Stimulated activated CD4-positive, alpha-beta T cell treated with anti-CD3 and anti-CD28 coated beads, Interleukin-4, amount 100 ng/mL, for 48 hours (primary cell): ENCODE results near the gene MBIP.
A peak's percentile ranks its signal among the peaks of the same experiment; 100 is the strongest.

Source experiments
- DNase-seq, 2 donors: peaks; one replicate each; pipeline ENCODE4 v3.0.0-alpha.2; 2020; ENCODE audit warnings: low read depth in 2 of 2

MBIP gene

GRCh38 chr14:36313206-36313605, 7.2 kb downstream of the MBIP start:
- DNase-seq: no peak

GRCh38 chr14:36306836-36307235, 13.6 kb downstream of the MBIP start:
- DNase-seq: no peak

- DNase-seq: no peak
Measured at GRCh38 chr14:36304895-36305294, 15.5 kb downstream of the MBIP start.

- DNase-seq: no peak
Measured at GRCh38 chr14:36303960-36304359, 16.5 kb downstream of the MBIP start.

- DNase-seq: no peak
Measured at GRCh38 chr14:36302823-36303222, 17.6 kb downstream of the MBIP start.

- DNase-seq: no peak
Measured at GRCh38 chr14:36301159-36301558, 19.3 kb downstream of the MBIP start.

GRCh38 chr14:36300337-36300736, 20.1 kb downstream of the MBIP start:
- DNase-seq: no peak

- no peak for DNase-seq
Measured at GRCh38 chr14:36295642-36296627, 24.5 kb downstream of the MBIP start.

- no peak for DNase-seq
Measured at GRCh38 chr14:36294543-36294942, 25.9 kb downstream of the MBIP start.

- no peak for DNase-seq
Measured at GRCh38 chr14:36293824-36294223, 26.6 kb downstream of the MBIP start.

- no peak for DNase-seq
Measured at GRCh38 chr14:36289954-36290353, 30.5 kb downstream of the MBIP start.

- DNase-seq: no peak
Measured at GRCh38 chr14:36288496-36288895, 31.9 kb downstream of the MBIP start.

- no peak for DNase-seq
Measured at GRCh38 chr14:36284971-36285595, 35.4 kb downstream of the MBIP start.

- no peak for DNase-seq
Measured at GRCh38 chr14:36281309-36281708, 39.1 kb downstream of the MBIP start.

GRCh38 chr14:36279306-36280190, 40.9 kb downstream of the MBIP start:
- DNase-seq: no peak

- DNase-seq: no peak
Measured at GRCh38 chr14:36275741-36276140, 44.7 kb downstream of the MBIP start.

- peak; percentile 12 to 16 for DNase-seq
Measured at GRCh38 chr14:36271939-36272907, 48.2 kb downstream of the MBIP start.

GRCh38 chr14:36271222-36271621, 49.2 kb downstream of the MBIP start:
- DNase-seq: no peak

- DNase-seq: no peak
Measured at GRCh38 chr14:36270191-36270590, 50.2 kb downstream of the MBIP start.

GRCh38 chr14:36268121-36268520, 52.3 kb downstream of the MBIP start:
- no peak for DNase-seq

- DNase-seq: no peak
Measured at GRCh38 chr14:36264595-36264994, 55.8 kb downstream of the MBIP start.
